Chondrocyte (in vitro differentiated cells): ENCODE data around the gene ETV7. TPM values are rescaled to one million over a fixed set of nuclear protein-coding genes. Genes with fewer than 3 reads are reported as not detected.
"Not testable (repeated sequence)": the region's sequence is repeated elsewhere in the genome, so short reads cannot be mapped to it uniquely, and the experiment has no call there.

Experiments
- DNase-seq: peaks from one replicate; pipeline ENCODE4 v3.0.0; 2021; ENCODE audit warnings: mixed read lengths, low spot score
- H3K27ac Mint-ChIP-seq: one replicate; pipeline ENCODE4 v1.8.0; 2021; ENCODE audit warnings: mild to moderate bottlenecking, moderate library complexity, mixed read lengths; ENCODE audit not compliant: unreplicated experiment
- H3K27me3 Mint-ChIP-seq: 2 replicates; pipeline ENCODE4 v1.8.0; 2021; ENCODE audit warnings: low read depth, mixed read lengths
- H3K36me3 Mint-ChIP-seq: 2 replicates; pipeline ENCODE4 v1.8.0; 2021; ENCODE audit warnings: low read depth, mixed read lengths
- H3K4me1 Mint-ChIP-seq: 2 replicates; pipeline ENCODE4 v1.8.0; 2021; ENCODE audit warnings: low read depth, mild to moderate bottlenecking, mixed read lengths
- H3K4me3 Mint-ChIP-seq: one replicate; pipeline ENCODE4 v1.8.0; 2021; ENCODE audit warnings: mild to moderate bottlenecking, moderate library complexity, mixed read lengths; ENCODE audit not compliant: unreplicated experiment
- H3K9me3 Mint-ChIP-seq: 2 replicates; pipeline ENCODE4 v1.8.0; 2021; ENCODE audit warnings: low read depth, mixed read lengths
- CTCF ChIP-seq: fragments of 200-600 bp; sonication (generic); IDR thresholded peaks from 2 replicates; pipeline ENCODE4 v1.5.0; 2021; ENCODE audit warnings: antibody characterized with exemption, mild to moderate bottlenecking, moderate library complexity
- total RNA-seq: library from RNA; stranded (reverse); gene quantifications from 3 replicates; pipeline ENCODE4 v1.2.1, GENCODE V29; 2021

The ETV7 gene
- total RNA-seq, 1 donor from 2014 or later: not detected

GRCh38 chr6:36364669-36365479 is 22.6 kb downstream of the ETV7 start:
- no peak for TF ChIP-seq CTCF
- Mint-ChIP-seq H3K4me3 (no peak overlapping the region), H3K27ac (no peak overlapping the region), H3K36me3 (no peaks in the 10 kb centered on the region), H3K9me3 (no peaks in the 10 kb centered on the region), H3K27me3 (no peaks in the 10 kb centered on the region), H3K4me1 (peaks cover 15% of the 10 kb centered on the region)
- no peak for DNase-seq

DNA sequence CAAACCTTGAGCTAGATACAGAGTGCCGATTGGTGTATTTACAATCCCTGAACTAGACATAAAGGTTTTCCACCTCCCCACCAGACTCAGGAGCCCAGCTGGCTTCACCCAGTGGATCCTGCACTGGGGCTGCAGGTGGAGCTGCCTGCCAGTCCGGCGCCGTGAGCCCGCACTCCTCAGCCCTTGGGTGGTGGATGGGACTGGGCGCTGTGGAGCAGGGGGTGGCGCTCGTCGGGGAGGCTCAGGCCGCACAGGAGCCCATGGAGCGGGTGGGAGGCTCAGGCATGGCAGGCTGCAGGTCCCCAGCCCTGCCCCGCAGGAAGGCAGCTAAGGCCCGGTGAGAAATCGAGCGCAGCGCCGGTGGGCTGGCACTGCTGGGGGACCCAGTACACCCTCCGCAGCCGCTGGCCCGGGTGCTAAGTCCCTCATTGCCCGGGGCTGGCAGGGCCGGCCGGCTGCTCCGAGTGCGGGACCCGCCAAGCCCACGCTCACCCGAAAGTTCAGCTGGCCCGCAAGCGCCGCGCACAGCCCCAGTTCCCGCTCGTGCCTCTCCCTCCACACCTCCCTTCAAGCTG is 23.3 kb downstream of the ETV7 start:
- H3K27ac Mint-ChIP-seq, H3K27me3 Mint-ChIP-seq, H3K36me3 Mint-ChIP-seq, H3K4me3 Mint-ChIP-seq, H3K9me3 Mint-ChIP-seq, DNase-seq, H3K4me1 Mint-ChIP-seq: not testable (repeated sequence)

DNA sequence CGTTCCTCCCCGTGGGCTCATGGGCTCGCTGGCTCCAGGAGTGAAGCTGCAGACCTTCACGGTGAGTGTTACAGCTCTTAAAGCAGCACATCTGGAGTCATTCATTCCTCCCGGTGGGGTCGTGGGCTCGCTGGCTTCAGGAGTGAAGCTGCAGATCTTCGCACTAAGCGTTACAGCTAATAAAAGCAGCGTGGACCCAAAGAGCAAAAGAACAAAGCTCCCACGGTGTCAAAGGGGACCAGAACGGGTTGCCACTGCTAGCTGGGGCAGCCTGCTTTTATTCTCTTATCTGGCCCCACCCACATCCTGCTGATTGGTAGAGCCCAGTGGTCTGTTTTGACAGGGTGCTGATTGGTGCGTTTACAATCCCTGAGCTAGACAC is 24.1 kb downstream of the ETV7 start:
- peaks cover 15% of the 10 kb centered on the region for H3K4me1 Mint-ChIP-seq
- not testable (repeated sequence) for H3K4me3 Mint-ChIP-seq, H3K27ac Mint-ChIP-seq

DNA sequence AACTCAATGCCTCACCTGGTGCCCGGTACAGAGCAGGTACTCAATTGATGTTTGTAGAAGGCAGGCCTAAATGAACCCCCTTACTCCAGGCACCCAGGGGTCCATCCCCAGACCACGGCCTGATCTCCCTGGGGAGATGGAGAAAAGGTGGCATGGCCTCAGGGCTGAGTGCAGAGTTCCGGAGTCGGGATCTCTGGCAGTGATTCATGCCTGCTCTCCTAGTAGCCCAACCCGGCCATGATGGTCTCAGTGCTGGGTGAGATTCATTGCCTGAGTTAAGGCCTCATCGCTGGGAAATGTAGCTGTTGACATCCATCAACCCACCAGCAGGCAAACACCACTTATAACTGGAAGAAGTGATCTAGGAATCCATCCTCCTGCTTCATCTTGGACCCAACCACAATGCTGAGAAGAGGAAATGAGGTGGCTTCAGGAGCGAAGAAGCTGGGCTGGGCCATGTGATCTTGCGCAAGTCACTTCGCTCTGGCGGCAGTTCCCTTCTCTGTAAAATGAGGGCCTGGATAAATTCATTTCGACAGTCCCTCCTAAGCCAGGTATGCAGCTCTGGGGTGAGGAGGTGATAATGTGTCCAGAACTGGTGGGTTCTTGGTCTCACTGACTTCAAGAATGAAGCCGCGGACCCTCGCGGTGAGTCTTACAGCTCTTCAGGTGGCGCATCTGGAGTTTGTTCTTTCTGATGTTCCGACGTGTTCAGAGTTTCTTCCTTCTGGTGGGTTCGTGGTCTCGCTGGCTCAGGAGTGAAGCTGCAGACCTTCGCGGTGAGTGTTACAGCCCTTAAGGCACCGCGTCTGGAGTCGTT is 24.7 kb downstream of the ETV7 start:
- Mint-ChIP-seq H3K9me3 (no peaks in the 10 kb centered on the region), H3K4me3 (no peak overlapping the region), H3K4me1 (peaks cover 19% of the 10 kb centered on the region), H3K27ac (no peak overlapping the region), H3K27me3 (no peaks in the 10 kb centered on the region), H3K36me3 (no peaks in the 10 kb centered on the region)
- no peak for TF ChIP-seq CTCF
- no peak for DNase-seq

More for the DNA sequence above, 24.1 kb downstream of the ETV7 start:
- DNase-seq, H3K27me3 Mint-ChIP-seq, H3K9me3 Mint-ChIP-seq, H3K36me3 Mint-ChIP-seq: not testable (repeated sequence)

DNA sequence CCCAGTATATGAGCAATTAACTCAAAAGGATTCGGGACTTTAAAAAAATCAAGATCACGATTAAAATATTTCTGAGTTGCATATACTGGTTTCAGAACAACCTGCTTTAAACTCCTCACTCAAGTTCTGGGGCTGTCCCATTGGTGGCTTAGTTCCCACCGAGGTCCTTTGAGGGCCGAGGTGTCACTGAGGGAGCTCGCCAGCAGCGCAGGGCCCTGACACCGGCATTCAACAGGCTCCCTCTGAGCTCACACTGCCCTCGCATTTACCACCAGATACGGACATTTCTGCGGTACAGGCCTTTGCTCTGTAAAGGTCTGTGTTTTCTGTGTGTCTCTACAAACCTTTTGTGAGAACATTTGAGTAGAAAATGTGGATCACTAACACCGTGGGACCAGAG is 26.4 kb downstream of the ETV7 start:
- Mint-ChIP-seq H3K4me1 (peaks cover 19% of the 10 kb centered on the region), H3K36me3 (no peaks in the 10 kb centered on the region), H3K27ac (no peak overlapping the region)

More for the DNA sequence above, 26.4 kb downstream of the ETV7 start:
- TF ChIP-seq CTCF: no peak
- no peak for DNase-seq
- Mint-ChIP-seq H3K27me3 (peaks cover 3% of the 10 kb centered on the region), H3K4me3 (no peak overlapping the region), H3K9me3 (no peaks in the 10 kb centered on the region)
